HL-60 (cell line): ENCODE results near the gene LMBR1.
"Not testable (repeated sequence)": the region's sequence is repeated elsewhere in the genome, so short reads cannot be mapped to it uniquely, and the experiment has no call there.

ENCODE experiments used
- CTCF ChIP-seq: IDR thresholded peaks from one replicate; pipeline ENCODE4 v1.5.1; 2011; ENCODE audit warnings: low read length, control low read depth, inconsistent platforms; ENCODE audit not compliant: insufficient read depth
- GABPA ChIP-seq: IDR thresholded peaks from 2 replicates; pipeline ENCODE4 v1.6.1; 2012; ENCODE audit warnings: low read depth
- POLR2AphosphoS5 ChIP-seq: IDR thresholded peaks from 2 replicates; pipeline ENCODE4 v1.6.1; 2012; ENCODE audit warnings: low read depth
- SPI1 ChIP-seq: IDR thresholded peaks from 2 replicates; pipeline ENCODE4 v1.6.1; 2012; ENCODE audit warnings: low read depth, mild to moderate bottlenecking, borderline replicate concordance
- TF ChIP-seq, protein P1 (sequence below): IDR thresholded peaks from 2 replicates; pipeline ENCODE4 v1.6.1; 2012; ENCODE audit warnings: low read depth; ENCODE audit not compliant: insufficient replicate concordance

- TF ChIP-seq POLR2AphosphoS5, CTCF, GABPA, SPI1: not testable (repeated sequence)
- TF ChIP-seq, protein P1, sequence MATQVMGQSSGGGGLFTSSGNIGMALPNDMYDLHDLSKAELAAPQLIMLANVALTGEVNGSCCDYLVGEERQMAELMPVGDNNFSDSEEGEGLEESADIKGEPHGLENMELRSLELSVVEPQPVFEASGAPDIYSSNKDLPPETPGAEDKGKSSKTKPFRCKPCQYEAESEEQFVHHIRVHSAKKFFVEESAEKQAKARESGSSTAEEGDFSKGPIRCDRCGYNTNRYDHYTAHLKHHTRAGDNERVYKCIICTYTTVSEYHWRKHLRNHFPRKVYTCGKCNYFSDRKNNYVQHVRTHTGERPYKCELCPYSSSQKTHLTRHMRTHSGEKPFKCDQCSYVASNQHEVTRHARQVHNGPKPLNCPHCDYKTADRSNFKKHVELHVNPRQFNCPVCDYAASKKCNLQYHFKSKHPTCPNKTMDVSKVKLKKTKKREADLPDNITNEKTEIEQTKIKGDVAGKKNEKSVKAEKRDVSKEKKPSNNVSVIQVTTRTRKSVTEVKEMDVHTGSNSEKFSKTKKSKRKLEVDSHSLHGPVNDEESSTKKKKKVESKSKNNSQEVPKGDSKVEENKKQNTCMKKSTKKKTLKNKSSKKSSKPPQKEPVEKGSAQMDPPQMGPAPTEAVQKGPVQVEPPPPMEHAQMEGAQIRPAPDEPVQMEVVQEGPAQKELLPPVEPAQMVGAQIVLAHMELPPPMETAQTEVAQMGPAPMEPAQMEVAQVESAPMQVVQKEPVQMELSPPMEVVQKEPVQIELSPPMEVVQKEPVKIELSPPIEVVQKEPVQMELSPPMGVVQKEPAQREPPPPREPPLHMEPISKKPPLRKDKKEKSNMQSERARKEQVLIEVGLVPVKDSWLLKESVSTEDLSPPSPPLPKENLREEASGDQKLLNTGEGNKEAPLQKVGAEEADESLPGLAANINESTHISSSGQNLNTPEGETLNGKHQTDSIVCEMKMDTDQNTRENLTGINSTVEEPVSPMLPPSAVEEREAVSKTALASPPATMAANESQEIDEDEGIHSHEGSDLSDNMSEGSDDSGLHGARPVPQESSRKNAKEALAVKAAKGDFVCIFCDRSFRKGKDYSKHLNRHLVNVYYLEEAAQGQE = not testable (repeated sequence)
These were observed 43.8 kb upstream of the LMBR1 start for GRCh38 chr7:156936766-156937165.
